Measurements from ENCODE around the gene DNASE2.

DNA sequence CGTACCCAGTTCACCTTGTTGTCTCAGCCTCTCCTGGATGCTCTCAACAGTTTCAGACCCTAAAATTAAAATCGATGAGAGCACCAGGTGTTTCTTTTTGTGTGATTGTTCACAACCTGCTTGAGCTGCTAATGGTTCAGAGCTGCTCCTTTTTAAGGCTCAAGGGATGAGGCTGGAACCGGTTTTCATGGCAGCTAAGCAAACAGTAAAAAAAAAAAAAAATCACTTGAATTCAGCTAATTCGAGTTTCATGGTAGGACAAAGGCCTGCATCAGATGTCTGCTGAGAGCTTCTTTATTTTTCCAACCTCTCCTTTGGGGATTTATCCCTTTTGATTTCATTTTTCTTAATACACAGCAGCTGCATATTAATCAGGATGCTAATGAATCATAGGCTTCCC lies 31.3 kb upstream of the DNASE2 start:
- TF ChIP-seq, protein P1, sequence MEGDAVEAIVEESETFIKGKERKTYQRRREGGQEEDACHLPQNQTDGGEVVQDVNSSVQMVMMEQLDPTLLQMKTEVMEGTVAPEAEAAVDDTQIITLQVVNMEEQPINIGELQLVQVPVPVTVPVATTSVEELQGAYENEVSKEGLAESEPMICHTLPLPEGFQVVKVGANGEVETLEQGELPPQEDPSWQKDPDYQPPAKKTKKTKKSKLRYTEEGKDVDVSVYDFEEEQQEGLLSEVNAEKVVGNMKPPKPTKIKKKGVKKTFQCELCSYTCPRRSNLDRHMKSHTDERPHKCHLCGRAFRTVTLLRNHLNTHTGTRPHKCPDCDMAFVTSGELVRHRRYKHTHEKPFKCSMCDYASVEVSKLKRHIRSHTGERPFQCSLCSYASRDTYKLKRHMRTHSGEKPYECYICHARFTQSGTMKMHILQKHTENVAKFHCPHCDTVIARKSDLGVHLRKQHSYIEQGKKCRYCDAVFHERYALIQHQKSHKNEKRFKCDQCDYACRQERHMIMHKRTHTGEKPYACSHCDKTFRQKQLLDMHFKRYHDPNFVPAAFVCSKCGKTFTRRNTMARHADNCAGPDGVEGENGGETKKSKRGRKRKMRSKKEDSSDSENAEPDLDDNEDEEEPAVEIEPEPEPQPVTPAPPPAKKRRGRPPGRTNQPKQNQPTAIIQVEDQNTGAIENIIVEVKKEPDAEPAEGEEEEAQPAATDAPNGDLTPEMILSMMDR (IDR thresholded peaks at IDR 0.05): no peak
- TF ChIP-seq, protein P2, sequence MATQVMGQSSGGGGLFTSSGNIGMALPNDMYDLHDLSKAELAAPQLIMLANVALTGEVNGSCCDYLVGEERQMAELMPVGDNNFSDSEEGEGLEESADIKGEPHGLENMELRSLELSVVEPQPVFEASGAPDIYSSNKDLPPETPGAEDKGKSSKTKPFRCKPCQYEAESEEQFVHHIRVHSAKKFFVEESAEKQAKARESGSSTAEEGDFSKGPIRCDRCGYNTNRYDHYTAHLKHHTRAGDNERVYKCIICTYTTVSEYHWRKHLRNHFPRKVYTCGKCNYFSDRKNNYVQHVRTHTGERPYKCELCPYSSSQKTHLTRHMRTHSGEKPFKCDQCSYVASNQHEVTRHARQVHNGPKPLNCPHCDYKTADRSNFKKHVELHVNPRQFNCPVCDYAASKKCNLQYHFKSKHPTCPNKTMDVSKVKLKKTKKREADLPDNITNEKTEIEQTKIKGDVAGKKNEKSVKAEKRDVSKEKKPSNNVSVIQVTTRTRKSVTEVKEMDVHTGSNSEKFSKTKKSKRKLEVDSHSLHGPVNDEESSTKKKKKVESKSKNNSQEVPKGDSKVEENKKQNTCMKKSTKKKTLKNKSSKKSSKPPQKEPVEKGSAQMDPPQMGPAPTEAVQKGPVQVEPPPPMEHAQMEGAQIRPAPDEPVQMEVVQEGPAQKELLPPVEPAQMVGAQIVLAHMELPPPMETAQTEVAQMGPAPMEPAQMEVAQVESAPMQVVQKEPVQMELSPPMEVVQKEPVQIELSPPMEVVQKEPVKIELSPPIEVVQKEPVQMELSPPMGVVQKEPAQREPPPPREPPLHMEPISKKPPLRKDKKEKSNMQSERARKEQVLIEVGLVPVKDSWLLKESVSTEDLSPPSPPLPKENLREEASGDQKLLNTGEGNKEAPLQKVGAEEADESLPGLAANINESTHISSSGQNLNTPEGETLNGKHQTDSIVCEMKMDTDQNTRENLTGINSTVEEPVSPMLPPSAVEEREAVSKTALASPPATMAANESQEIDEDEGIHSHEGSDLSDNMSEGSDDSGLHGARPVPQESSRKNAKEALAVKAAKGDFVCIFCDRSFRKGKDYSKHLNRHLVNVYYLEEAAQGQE (IDR thresholded peaks at IDR 0.05; ENCODE audit: insufficient read depth in 1 of 2, low read depth in 2 of 2, low read length in 1 of 2): no peak
- no peak for TF ChIP-seq POLR2AphosphoS5 (IDR thresholded peaks at IDR 0.05; ENCODE audit: low read depth, low read length)
